IPS-18c (cell line): ENCODE results near the gene AXL.

Experiments
- H3K4me3 ChIP-seq: 2 replicates; pipeline ENCODE4 v1.7.0; 2013; ENCODE audit warnings: low read depth, mild to moderate bottlenecking, low read length, moderate library complexity; ENCODE audit not compliant: insufficient read depth
- H3K9me3 ChIP-seq: one replicate; pipeline ENCODE4 v1.6.1; 2013; ENCODE audit warnings: mild to moderate bottlenecking, low read length, moderate library complexity; ENCODE audit not compliant: control insufficient read depth, insufficient read depth

Gene AXL

DNA sequence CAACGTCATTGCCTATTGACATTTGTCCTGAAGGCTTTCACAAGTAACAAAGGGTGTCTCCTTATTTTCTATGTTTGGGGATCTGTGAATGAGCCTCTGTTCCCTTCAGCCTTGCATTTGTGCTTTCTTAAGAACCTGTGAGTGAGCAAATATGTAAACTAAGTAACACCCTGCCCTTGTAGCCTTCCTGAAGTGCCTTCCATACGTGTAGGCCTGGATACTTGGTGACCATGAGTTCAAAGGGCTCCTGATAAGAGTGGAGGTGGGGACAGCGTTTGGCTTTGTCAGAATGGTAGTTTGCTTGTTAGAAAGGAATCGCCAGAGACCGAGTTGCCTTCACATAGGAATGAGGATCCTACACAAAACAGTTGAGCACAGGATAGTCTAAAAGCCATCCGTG, 76.5 kb downstream of the AXL start:
- Histone ChIP-seq H3K4me3 (no peak overlapping the region), H3K9me3 (no peaks in the 10 kb centered on the region)

- Histone ChIP-seq H3K4me3 (no peak overlapping the region), H3K9me3 (no peaks in the 10 kb centered on the region)
Measured at GRCh38 chr19:41296433-41296871, 77.4 kb downstream of the AXL start.

- H3K4me3 ChIP-seq, result no peak overlapping the region
Measured at GRCh38 chr19:41297628-41298347, 78.8 kb downstream of the AXL start.

GRCh38 chr19:41298348-41298964, 79.4 kb downstream of the AXL start:
- no peak overlapping the region for H3K4me3 ChIP-seq

More at GRCh38 chr19:41297628-41298347, 78.8 kb downstream of the AXL start:
- H3K9me3 ChIP-seq, result no peaks in the 10 kb centered on the region

DNA sequence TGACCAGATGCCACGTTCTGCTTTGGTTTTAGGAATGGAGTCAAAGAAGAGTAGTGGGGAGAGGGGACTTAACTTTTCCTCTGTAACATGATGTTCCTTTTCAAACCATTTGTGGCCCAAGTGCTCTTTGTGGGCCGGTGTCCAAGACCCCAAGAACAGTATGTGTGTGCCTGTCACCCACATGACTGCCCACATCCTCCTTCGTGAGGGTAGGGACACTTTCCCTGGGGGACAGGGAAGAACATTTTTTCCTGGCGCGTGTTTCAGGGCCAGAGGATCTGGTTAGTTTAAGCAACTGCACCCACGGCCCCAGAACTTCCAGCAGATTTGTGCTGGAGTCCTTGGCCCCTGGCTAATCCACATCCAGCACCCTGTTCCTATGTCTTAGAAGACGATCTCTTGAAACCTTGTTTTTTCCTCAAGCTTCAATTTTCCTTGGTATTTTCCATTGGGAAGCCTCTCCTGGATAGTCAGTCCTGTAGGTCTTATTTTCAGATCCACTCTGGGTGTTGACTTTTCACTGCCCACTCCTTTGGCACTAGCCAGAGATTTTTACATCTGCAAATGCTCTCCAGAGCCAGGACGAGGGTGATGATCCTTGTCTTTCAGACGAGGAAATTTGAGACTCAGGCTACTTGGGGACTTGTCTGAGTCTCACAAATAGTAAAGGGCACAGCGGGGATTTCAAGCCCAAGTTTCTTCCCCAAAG, 80.2 kb downstream of the AXL start:
- H3K4me3 ChIP-seq, result no peak overlapping the region
- no peaks in the 10 kb centered on the region for H3K9me3 ChIP-seq

More at GRCh38 chr19:41298348-41298964, 79.4 kb downstream of the AXL start:
- no peaks in the 10 kb centered on the region for H3K9me3 ChIP-seq

DNA sequence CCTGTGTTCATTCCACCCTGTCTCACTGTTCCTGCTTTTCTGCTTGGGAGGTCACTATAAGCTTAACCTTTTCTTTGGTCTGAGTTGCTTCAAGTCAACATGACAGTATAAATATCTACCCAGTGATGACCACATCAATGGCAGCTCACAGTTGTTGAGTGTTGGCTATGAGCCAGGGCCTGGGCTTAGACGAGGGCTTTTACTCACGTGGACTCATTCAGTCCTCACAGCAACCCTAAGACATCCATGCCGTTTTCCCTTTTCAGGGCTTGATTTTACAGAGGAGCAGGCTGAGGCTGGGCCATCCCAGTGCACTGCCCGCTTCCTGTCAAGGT, 80.7 kb downstream of the AXL start:
- Histone ChIP-seq H3K9me3 (no peaks in the 10 kb centered on the region), H3K4me3 (no peak overlapping the region)

DNA sequence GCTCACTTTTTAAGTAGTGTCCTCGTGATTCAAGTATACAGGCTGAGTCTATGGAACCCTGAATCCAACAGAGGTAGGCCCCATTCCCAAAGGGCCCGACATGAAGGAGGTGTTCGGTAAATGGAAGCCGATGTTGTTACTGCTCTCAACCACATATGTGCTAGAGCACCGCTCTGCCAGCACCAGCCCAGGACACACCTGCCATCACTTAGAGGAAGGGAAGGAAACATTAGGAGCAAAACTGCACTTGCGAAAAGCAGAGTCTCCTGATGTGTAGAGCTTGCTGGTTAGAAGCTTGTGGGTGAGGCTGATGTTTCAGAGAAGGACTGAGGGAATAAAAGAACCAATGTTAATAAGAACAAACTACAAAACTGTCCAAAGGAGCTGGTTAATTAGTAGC, 81.5 kb downstream of the AXL start:
- no peak overlapping the region for H3K4me3 ChIP-seq

DNA sequence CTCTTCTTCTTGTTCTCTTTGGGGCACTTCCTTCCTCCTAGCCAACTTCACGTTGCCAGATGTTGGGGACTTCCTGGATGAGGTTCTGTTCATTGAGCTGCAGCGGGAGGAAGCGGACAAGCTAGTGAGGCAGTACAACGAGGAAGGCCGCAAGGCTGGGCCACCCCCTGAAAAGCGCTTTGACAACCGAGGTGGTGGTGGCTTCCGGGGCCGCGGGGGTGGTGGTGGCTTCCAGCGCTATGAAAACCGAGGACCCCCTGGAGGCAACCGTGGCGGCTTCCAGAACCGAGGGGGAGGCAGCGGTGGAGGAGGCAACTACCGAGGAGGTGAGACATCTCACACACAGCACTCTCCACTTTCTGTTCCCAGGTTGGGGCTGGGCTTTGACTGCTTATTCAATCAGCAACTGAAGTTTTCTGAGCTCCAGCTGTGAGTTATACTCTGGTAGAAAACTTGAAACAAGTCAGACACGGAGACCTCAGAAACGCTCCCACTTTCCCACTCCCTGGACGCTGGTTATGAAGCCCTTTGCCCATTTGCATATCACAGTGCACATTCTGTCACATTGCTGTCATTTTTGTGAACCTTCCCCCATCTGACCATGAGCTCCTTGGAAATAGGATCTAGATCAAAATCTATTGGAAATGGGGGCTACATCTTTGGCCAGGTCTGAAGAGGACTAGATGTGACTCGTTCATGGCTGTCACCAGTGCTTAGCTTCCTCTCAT, 83.8 kb downstream of the AXL start:
- H3K9me3 ChIP-seq, result peaks cover 2% of the 10 kb centered on the region
- H3K4me3 ChIP-seq, result no peak overlapping the region

More for the DNA sequence above, 81.5 kb downstream of the AXL start:
- no peaks in the 10 kb centered on the region for H3K9me3 ChIP-seq

- peaks cover 2% of the 10 kb centered on the region for H3K9me3 ChIP-seq
- no peak overlapping the region for H3K4me3 ChIP-seq
Measured at GRCh38 chr19:41303954-41304353, 84.9 kb downstream of the AXL start.

DNA sequence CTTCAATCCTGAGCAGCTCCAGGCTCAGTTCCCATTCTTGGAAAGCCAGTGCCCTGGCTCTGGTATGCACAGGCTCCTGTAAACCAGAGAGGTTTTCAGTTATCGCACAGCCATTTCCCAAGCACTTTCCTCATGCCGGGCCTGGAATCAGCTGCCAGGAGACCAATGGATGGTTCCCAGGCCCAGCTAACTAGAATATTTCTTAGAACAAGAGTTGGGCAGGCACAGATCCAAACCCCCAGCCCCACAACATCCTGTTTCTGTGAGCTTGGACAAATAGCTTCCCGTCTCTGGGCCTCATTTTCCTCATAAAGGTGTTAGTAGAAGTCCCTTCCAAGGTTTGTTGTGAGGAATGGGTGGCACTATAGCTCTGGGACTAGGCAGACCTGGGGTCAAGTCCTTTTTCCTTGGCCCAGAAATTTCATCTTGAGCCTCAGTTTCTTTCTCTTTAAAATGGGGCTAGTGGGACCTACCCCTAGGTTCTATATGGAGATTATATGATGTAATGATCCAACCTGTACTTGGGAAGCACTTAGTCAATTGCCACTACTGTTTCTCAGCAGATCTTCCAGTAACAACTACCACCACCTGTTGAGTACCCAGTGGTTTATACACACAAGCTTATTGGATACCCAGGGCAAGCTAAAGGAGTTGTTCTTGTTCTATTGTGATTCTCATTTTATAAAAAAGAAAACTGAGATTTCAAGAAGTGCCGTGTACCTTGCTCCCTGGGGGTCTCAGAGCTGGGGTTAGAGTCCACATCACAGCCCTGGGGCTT, 85.9 kb downstream of the AXL start:
- Histone ChIP-seq H3K4me3 (no peak overlapping the region), H3K9me3 (peaks cover 2% of the 10 kb centered on the region)

DNA sequence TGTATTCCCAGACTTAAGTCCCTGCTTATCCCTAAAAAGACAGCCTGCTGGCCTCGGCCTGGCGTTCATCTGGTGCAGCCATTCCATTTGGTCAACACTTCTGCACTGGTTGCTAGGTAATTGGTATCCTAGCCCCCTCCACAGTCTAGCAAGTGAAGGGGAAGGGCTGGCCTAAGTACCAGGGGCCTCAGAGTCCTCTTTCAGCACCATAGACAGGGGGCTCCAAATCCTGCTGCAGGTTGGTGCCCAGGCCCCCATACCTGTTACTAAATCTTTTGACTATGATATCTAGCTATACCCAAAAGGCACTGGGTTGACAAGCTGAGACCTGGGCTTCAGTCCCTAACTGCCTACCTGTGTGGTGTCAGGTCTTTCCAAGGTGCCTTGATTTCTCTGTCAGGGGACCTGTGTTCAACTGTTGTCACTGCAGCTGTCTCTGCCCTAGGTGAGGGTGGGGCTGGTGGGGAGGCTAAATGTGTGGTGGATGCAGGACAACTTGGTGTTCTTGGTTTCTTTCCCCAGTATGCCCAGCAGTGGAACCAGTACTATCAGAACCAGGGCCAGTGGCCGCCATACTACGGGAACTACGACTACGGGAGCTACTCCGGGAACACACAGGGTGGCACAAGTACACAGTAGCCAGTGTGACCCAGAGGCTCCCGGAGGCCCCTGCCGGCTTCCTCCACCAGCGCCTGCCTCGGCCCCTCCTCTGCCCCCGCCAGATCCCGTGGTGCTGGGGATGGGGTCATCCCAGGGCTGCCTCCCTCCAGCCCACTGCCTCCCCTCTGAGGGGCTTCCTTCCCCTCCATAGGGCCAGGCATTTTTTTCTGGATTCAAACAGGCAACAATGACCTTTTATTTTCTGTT, 87.1 kb downstream of the AXL start:
- peaks cover 2% of the 10 kb centered on the region for H3K9me3 ChIP-seq
- H3K4me3 ChIP-seq, result no peak overlapping the region

- Histone ChIP-seq H3K4me3 (no peak overlapping the region), H3K9me3 (peaks cover 2% of the 10 kb centered on the region)
Measured at GRCh38 chr19:41307090-41307875, 88.3 kb downstream of the AXL start.

DNA sequence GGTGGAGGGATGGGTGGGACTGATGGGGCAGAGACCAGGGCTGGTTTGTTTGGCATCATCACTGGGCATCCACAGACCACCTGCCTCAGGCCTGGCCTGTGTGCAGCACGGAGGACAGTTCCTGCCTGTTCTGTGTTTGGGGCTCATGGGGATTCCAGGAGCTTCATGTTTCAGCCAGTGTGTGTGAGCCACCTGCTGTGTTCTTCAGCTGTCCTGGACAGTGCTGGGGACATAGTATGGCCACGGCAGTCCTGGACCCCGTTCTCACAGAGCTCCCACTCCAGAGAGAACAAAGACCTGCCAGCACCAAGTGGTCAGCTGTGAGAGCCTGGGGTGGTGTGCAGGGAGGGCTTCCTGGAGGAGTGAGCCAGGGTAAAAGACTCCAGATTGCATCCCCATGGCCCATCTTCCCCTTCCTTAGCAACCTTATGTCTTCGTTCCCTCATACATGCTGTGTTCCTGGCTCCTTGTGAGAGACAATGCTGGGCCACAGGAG, 89.0 kb downstream of the AXL start:
- Histone ChIP-seq H3K9me3 (peaks cover 2% of the 10 kb centered on the region), H3K4me3 (no peak overlapping the region)

DNA sequence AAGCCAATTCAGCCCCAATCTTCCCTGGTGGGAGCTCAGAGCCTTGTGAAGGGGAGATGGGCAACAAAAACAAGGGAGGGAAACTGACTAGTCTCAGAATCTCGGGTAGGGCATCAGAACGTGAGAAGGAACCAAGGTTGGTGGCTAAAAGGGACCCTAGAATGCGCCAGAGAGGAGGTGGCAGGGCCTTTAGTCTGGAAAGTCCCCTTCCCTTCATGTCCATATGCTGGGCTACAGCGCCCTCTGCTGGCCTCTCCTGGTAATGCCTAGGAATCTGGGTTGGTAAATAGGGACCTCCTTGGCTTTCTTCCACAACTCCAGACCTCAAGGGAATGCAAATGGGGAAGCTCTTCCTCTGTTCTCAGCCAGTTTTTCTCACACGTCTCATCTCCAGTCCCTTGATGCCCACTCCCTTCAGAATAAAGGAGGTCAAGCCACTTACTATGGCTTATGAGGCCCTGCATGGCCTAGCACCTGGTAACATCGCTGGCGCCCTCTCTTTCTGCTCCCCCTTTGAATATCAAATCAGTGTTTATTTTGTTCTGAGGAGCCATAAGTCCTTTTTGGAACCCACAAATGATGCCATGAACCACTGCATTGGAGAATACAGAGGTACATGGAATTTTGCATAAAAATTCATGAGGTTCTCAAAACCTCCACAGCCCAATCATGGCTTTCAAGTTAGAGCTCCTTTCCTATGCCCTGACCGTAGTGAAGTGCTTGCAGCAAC, 89.6 kb downstream of the AXL start:
- peaks cover 2% of the 10 kb centered on the region for H3K9me3 ChIP-seq
- H3K4me3 ChIP-seq, result no peak overlapping the region
